SKM-1 treated with dmso at 0.1 percent for 144 hours (cell line): ENCODE measurements around the gene ADCY1.
A peak's percentile ranks its signal among the peaks of the same experiment; 100 is the strongest.
"Not testable (repeated sequence)": the region's sequence is repeated elsewhere in the genome, so short reads cannot be mapped to it uniquely, and the experiment has no call there.

Experiments
- DNase-seq: peaks from one replicate; lab custom pipeline; 2025; ENCODE audit not compliant: unreplicated experiment; lab: John Stamatoyannopoulos, UW

The ADCY1 gene

DNA sequence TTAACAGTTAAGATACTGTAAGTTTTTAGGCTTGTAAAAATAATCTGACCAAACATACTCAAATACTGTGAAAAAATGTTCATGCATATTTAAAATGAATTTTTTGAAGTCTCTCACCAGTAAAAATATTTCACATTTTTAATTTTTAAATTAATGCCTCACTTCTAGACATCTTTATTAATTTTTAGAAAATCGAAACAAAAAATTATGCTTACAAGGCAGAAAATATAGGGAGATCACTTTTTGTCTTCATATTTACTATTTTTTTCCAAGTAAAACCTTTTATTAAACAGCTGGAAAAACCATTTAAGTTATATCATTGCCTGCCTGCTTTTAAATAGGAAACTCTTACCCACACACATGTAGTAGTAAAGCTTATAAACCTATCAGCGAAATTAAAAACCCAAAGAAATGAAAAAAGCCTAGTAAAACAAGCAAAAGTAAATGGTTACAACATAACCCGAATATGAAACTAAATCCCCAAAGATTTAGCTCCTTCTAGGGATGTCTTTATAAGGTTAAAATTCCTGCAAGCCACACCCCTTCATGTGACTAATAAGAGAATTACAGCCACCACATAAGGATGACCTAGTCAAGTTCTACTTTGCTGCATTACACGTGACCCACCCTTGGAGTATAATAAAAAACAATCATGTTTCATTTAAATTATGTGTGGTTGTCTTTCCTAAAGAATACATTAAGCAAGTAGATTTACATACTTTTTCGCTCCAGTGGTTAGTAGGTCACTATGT lies 157.7 kb downstream of the ADCY1 start:
- not testable (repeated sequence) for DNase-seq

DNA sequence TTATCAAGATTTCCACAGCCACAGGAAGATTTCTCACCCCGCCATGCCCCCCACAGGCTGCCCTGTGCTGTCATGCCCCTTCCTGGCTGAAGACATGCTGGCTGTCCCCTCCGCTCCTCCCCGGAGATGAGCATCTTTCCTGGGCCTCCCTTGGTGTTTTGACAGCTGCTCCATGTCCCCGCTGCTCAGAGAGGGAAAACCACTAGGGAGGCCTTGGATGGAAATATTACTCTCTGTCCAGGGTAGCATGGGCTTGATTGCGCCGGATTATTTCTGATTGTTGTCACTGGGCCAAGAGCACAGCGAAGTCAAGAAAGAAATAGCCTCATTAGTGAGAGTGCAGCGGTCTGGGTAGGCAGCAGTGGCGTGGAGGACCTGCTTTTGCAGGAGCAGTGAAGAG lies 164.8 kb downstream of the ADCY1 start:
- DNase-seq: not testable (repeated sequence)

DNA sequence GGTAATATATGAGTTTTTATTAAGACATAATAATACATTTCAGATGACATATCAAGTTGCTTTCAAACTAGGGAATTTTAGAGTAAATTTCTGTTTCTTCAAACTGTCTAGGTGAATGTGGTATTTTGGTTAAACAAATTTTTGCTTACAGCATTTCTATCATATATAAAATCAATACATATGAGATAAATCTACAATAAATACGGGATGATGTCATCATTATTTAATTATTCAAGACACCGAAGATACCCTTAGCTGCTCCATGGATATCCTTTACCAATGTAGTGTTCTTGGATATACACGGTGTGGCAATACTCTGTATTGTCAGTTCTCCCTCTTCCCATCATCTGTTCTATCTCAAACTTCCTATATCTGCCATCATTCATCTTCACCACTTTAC lies 166.4 kb downstream of the ADCY1 start:
- not testable (repeated sequence) for DNase-seq

DNA sequence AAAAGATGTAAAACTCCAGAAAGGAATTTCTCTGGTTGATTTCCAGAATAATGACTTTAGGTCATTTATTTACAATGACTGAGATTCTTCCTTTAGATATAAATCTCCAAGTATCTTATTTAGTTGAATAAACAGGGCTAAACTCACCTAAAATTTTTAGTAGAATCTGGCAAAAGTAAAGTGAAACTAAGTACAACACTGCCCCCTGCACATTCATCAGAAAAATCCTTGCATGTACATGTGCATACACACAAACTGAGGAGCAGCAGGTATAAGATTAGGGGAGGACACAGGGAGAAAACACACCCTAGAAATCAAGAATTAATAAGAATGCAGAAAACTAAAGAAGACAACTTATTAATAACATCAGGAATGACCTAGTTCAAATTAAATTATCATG lies 174.8 kb downstream of the ADCY1 start:
- not testable (repeated sequence) for DNase-seq

DNA sequence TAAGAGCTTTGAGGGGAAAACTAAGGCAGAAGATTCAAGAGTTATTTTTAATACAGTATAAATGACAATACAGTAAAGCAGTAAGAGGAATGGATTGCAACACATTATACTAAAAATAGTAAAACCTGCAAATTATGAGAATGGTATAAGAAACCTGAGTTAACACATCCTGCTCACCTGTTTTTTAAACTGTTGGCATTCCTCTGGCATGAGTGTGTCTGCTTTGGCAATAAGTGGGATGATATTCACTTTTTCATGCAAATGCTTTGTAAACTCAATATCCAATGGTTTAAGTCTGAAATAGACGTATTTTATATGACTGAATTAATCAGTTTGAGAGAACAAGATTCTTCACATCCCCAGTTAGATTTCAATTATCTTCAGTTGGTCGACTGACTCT lies 177.2 kb downstream of the ADCY1 start:
- not testable (repeated sequence) for DNase-seq

DNA sequence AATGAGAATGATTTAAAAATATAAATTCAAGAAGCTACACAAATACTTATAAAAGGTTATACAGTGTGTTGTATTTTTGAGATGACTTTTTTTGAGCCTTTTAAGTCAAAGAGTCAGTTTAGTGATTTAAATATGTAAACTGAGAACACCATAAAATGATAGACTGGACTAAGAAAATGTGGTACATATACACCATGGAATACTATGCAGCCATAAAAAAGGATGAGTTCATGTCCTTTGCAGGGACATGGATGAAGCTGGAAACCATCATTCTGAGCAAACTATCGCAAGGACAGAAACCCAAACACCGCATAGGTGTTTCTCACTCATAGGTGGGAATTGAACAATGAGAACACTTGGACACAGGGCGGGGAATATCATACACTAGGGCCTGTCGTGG lies 182.2 kb downstream of the ADCY1 start:
- not testable (repeated sequence) for DNase-seq

DNA sequence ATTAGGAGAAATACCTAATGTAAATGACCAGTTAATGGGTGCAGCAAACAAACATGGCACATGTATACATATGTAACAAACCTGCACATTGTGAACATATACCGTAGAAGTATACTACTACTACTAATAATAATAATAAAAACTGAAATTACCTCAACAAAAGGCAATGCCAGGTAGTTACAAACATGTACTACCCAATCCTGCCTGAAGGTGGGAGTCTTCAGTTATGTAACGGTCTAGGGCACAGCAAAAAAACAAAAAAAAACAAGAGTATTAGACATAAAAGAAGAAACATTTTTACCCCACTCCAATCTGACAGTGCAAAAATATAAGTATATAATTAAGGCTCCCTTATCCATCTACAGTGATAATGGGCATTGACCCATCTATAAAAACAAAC lies 182.6 kb downstream of the ADCY1 start:
- DNase-seq: not testable (repeated sequence)

DNA sequence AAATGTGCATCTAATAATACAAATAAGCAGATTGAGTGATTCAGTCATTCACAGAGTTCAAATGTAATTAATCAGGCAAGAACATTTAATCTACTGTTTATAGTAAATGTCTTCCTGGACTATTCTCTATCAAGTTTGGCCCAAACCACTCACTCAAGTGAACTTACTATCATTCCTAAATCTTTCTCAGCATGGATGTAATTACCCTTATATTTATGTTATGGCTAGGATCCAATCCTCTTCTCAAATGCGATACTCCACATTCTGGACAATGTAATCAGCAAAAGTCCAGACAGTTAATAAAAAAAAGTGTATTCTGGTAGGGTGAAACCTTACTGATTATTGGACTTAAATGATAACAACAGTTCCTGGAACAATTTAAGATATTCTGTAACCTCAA lies 185.3 kb downstream of the ADCY1 start:
- DNase-seq: not testable (repeated sequence)

DNA sequence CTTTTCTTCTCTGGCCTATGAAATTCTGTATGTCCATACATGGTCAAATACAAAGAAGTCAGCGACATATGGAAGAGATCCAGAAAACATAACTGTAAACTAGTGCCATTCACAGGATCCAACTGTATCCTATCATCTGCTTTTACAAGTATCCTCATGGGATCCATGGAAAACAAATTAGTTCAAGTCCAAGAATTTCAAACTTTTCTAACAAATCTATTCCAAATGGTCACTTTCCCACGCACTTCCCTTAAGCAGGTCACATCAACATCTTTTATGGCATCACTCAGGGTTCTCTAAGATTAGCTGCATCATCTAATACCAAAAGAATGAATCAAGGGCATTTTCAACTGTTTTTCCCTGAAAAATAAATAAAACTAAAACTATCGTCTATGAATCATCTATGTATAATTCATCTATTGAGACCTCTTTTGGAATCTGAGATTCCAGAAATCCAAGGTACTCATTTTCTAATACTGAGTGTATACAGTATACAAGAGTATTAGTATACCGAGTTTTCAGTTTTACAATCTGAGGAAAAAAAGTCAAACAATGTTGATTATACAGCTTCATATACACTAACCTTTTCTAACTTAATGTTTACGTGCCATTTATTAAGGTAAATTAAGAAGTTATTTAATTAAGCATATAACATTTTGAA lies 187.5 kb downstream of the ADCY1 start:
- DNase-seq: not testable (repeated sequence)

DNA sequence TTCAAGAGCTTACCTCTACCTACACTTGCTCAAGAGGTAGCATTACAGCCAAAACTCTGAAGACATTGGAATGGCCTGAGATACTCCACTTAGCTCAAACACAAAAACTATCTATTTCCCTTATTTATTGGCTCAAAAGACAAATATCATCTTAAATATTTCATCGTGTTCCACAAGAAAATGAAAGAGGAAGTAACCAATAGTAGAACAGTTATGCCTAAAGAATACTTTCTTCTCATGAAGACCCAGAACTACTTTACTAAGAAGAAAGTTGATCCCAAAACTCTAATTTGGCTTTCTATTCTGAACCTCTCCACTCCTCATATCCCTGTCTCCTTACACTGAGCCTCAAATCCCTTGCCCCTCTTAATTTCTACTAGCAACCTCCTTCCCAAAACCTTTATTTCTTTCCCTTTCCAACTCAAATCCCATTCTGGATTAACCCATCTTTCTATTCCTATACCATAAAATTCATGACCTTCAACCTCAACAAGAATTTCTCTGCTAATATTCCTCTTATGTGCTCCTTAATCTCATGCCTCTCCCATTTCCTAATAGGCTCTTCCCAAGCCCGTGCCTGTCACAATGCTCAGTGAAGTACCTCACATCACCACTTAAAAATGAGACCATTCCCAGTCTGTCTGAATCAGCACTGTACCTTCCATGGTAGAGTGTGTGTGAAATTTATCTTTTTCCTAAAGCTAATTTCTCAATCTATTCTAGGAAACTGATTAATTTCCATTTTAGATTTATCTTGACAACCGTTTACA lies 188.2 kb downstream of the ADCY1 start:
- not testable (repeated sequence) for DNase-seq

DNA sequence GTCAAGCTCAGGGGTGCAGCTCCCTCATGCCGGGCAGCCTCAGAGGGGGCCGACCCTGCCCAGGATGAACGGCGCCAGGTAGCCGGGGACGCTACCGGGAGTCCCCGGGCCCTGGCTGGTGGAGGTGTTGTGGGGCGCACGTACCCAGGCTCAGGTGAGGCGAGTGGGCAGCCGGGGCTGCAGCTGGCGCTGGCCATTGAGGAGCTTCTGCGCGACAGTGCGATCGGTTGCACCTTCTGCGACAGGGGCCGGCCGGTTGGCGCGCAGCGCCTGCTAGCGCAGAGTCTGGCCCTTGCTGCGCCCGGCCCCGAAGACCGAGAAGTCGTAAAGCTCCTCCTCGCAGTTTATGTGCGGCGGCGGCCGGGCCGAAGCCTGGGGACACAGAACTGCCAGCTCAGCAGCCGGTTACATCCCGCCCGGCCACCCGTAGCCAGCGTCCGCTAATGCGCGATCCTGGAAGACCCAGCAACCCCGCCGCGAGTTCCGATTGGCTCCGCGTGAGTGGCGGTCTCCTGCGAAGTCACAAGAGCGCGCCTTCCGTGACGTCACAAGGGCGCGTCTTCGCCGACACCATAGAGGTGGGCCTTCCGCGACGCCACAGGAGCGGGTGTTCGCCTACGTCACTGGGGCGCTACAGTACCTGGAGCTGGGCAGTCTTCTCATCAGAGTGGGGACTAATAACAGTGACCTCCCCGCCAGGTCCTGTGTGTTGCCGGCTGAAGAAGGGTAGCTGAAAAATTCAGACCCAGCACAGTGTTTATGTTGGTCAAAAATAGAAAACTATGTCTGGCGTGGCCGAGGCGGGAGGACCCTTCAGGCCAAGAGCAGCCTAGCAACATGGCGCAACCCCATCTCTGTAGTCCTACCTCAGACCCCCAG lies 194.6 kb downstream of the ADCY1 start:
- peak; percentile 86 for DNase-seq

DNA sequence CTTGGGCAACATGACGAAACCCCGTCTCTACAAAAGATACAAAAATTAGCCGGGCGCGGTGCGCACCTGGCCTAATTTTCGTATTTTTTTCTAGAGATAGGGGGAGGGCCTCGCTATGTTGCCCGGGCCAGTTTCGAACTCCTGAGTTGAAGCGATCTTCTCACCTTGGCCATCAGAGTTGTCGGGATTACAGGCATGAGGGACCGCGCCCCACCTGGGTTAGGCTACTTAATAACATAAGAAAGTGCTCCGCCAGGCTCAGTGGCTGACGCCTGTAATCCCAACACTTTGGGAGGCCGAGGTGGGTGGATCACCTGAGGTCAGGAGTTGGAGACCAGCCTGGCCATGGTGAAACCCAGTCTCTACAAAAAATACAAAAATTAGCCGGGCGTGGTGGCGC lies 195.5 kb downstream of the ADCY1 start:
- not testable (repeated sequence) for DNase-seq
